Parathyroid adenoma (tissue), 2 donors: Measurements from ENCODE around the gene ZBTB8OS.

Source experiments
- H2AFZ ChIP-seq: fragments of 300-600 bp; sonication (generic); one replicate; pipeline ENCODE4 v1.7.0; 2017; ENCODE audit warnings: antibody characterized with exemption, mild to moderate bottlenecking
- H3K27ac ChIP-seq: fragments of 300-600 bp; sonication (generic); one replicate; pipeline ENCODE4 v1.7.0; 2017
- H3K27me3 ChIP-seq: fragments of 300-600 bp; sonication (generic); one replicate; pipeline ENCODE4 v1.7.0; 2017; ENCODE audit warnings: low read length; ENCODE audit not compliant: control insufficient read depth, insufficient read depth
- H3K36me3 ChIP-seq: fragments of 300-600 bp; sonication (generic); one replicate; pipeline ENCODE4 v1.7.0; 2017; ENCODE audit warnings: low read length; ENCODE audit not compliant: control insufficient read depth, insufficient read depth
- H3K4me1 ChIP-seq: fragments of 300-600 bp; sonication (generic); one replicate; pipeline ENCODE4 v1.7.0; 2017; ENCODE audit warnings: control low read depth
- H3K4me2 ChIP-seq: fragments of 300-600 bp; sonication (generic); one replicate; pipeline ENCODE4 v1.7.0; 2017; ENCODE audit warnings: low read length
- H3K4me3 ChIP-seq: fragments of 300-600 bp; sonication (generic); one replicate; pipeline ENCODE4 v1.7.0; 2017; ENCODE audit warnings: low read depth, low read length
- H3K79me2 ChIP-seq: fragments of 300-600 bp; sonication (generic); one replicate; pipeline ENCODE4 v1.7.0; 2017; ENCODE audit warnings: control low read depth
- H3K9ac ChIP-seq: fragments of 300-600 bp; sonication (generic); one replicate; pipeline ENCODE4 v1.7.0; 2017; ENCODE audit warnings: mild to moderate bottlenecking
- H3K9me3 ChIP-seq: fragments of 300-600 bp; sonication (generic); one replicate; pipeline ENCODE4 v1.7.0; 2017; ENCODE audit warnings: low read length; ENCODE audit not compliant: control insufficient read depth
- CTCF ChIP-seq: fragments of 300-600 bp; sonication (generic); IDR thresholded peaks from one replicate; pipeline ENCODE4 v1.7.0; 2017; ENCODE audit warnings: antibody characterized with exemption, mild to moderate bottlenecking
- donor health status: primary hyperparathyroidism.

The ZBTB8OS gene

GRCh38 chr1:32665915-32666314 is 15.6 kb upstream of the ZBTB8OS start:
- H3K27ac ChIP-seq = peak overlapping the region; percentile 78
- H3K27me3 ChIP-seq = no peaks in the 10 kb centered on the region
- H2AFZ ChIP-seq = no peak overlapping the region
- H3K79me2 ChIP-seq = peaks cover 2% of the 10 kb centered on the region
- H3K4me2 ChIP-seq = no peak overlapping the region
- no peak overlapping the region for H3K4me3 ChIP-seq
- H3K9ac ChIP-seq = no peak overlapping the region
- no peaks in the 10 kb centered on the region for H3K9me3 ChIP-seq
- H3K36me3 ChIP-seq = no peaks in the 10 kb centered on the region
- H3K4me1 ChIP-seq = peaks cover 8% of the 10 kb centered on the region
- no peak for TF ChIP-seq CTCF

GRCh38 chr1:32659581-32659980 is 9.2 kb upstream of the ZBTB8OS start:
- Histone ChIP-seq H3K27me3 (no peaks in the 10 kb centered on the region), H3K9ac (no peak overlapping the region), H3K4me1 (no peaks in the 10 kb centered on the region), H3K79me2 (peaks cover 7% of the 10 kb centered on the region), H3K36me3 (no peaks in the 10 kb centered on the region), H3K27ac (no peak overlapping the region), H3K4me2 (no peak overlapping the region), H3K4me3 (no peak overlapping the region), H2AFZ (no peak overlapping the region), H3K9me3 (no peaks in the 10 kb centered on the region)
- TF ChIP-seq CTCF = no peak

GRCh38 chr1:32652244-32652962 is 2.1 kb upstream of the ZBTB8OS start:
- no peak for TF ChIP-seq CTCF
- Histone ChIP-seq H3K4me3 (peak overlapping the region; percentile 94), H3K27me3 (no peaks in the 10 kb centered on the region), H3K9ac (no peak overlapping the region), H3K4me2 (peak overlapping the region; percentile 83), H3K27ac (no peak overlapping the region), H3K79me2 (peaks cover 22% of the 10 kb centered on the region), H3K4me1 (peaks cover 4% of the 10 kb centered on the region), H2AFZ (no peak overlapping the region), H3K9me3 (no peaks in the 10 kb centered on the region), H3K36me3 (no peaks in the 10 kb centered on the region)

GRCh38 chr1:32651461-32652073 is 1.2 kb upstream of the ZBTB8OS start:
- Histone ChIP-seq H3K79me2 (peaks cover 22% of the 10 kb centered on the region), H3K9ac (peak overlapping the region; percentile 84), H3K9me3 (no peaks in the 10 kb centered on the region), H3K27ac (peak overlapping the region; percentile 100), H2AFZ (peak overlapping the region; percentile 83), H3K4me2 (peak overlapping the region; percentile 83), H3K4me1 (peaks cover 4% of the 10 kb centered on the region), H3K4me3 (peak overlapping the region; percentile 94), H3K36me3 (no peaks in the 10 kb centered on the region), H3K27me3 (no peaks in the 10 kb centered on the region)
- no peak for TF ChIP-seq CTCF
